BLaER1 (cell line): ENCODE results near the gene RBBP8NL.

Experiments used
- H3K27ac ChIP-seq: shearing (Covaris generic); formaldehyde crosslinking; 2 replicates; pipeline ENCODE4 v1.8.1; 2022
- H3K27me3 ChIP-seq: shearing (Covaris generic); formaldehyde crosslinking; 2 replicates; pipeline ENCODE4 v1.8.1; 2022
- H3K36me3 ChIP-seq: shearing (Covaris generic); formaldehyde crosslinking; 2 replicates; pipeline ENCODE4 v1.8.1; 2022
- H3K4me1 ChIP-seq: shearing (Covaris generic); formaldehyde crosslinking; 2 replicates; pipeline ENCODE4 v1.8.1; 2022
- H3K4me2 ChIP-seq: shearing (Covaris generic); formaldehyde crosslinking; 2 replicates; pipeline ENCODE4 v1.8.1; 2022
- H3K4me3 ChIP-seq: shearing (Covaris generic); formaldehyde crosslinking; 2 replicates; pipeline ENCODE4 v1.8.1; 2022
- H3K9ac ChIP-seq: shearing (Covaris generic); formaldehyde crosslinking; 2 replicates; pipeline ENCODE4 v1.8.1; 2022
- H3K9me3 ChIP-seq: shearing (Covaris generic); formaldehyde crosslinking; 2 replicates; pipeline ENCODE4 v1.8.1; 2022
- H4K20me1 ChIP-seq: shearing (Covaris generic); formaldehyde crosslinking; 2 replicates; pipeline ENCODE4 v1.8.1; 2022
- Cebpa-rat ChIP-seq: shearing (Covaris generic); IDR thresholded peaks from 2 replicates; pipeline ENCODE4 v1.8.1; 2022

RBBP8NL gene

DNA sequence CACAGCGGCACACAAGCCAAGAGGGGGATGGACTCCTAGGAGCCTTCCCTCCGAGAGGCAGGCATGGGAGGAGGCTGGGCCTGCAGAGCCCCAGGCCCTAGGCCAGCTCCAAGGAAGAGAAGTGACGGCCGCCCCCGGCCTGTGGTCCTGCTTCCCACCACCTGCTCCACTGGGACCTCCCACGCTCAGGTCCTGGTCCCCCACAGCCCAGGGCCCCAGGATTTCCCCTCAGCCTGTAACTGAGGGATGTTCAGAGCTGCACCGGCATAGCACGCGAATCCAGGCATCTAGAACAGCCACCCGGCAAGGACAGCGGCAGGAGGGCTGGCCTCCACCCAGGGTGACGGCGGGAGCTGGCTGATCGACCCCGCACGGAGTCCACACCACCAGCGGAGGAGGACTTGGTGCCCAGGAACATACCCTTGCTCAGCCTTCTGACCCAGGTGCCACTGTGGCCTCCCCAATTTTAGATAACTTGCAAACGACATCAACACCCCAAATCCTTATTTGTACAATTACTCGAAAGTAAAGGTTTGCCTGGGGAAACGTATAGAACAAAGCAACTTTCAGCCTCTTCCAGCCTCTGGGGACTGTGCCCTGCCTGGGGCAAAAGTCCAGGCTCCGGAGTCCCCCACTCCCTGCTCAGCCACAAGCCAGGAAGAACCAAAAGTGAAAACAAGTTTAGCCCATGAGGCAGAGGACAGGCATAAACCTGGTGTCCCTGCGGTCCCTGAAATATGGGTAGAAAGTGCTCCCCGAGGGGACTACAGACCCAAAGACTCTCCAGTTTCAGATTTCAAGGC lies 45.0 kb upstream of the RBBP8NL start:
- Histone ChIP-seq H3K27me3 (peaks cover 92% of the 10 kb centered on the region), H3K9ac (no peak overlapping the region)

DNA sequence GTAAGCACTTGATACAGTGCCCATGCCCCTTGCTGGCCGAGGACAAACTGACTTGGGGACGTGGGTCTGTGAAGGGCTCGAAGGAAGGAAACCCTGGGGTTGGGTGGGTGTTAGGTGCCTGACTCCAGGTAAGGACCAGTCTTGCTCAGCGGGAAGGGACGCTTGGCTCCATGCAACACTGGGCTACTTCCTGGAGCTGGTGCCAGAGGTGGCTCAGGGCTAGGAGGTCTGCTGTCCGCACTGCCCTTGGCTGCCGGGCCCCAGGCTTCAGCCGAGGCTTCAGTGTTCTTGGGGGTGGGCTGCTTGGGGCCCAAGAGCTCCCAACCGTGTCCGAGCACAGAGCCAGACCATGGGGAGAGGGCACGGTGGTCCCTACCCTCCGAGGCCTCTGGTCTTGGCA lies 43.1 kb upstream of the RBBP8NL start:
- Histone ChIP-seq H4K20me1 (peaks cover 72% of the 10 kb centered on the region), H3K4me2 (no peak overlapping the region), H3K4me1 (peaks cover 19% of the 10 kb centered on the region), H3K36me3 (no peaks in the 10 kb centered on the region), H3K4me3 (no peak overlapping the region), H3K27ac (no peak overlapping the region), H3K9me3 (no peaks in the 10 kb centered on the region), H3K9ac (no peak overlapping the region), H3K27me3 (peaks cover 88% of the 10 kb centered on the region)
- no peak for TF ChIP-seq Cebpa-rat

More for the DNA sequence above, 45.0 kb upstream of the RBBP8NL start:
- Histone ChIP-seq H3K4me3 (no peak overlapping the region), H3K27ac (no peak overlapping the region), H4K20me1 (peaks cover 72% of the 10 kb centered on the region), H3K36me3 (no peaks in the 10 kb centered on the region), H3K4me1 (peaks cover 30% of the 10 kb centered on the region), H3K9me3 (no peaks in the 10 kb centered on the region), H3K4me2 (no peak overlapping the region)
- TF ChIP-seq Cebpa-rat = no peak

DNA sequence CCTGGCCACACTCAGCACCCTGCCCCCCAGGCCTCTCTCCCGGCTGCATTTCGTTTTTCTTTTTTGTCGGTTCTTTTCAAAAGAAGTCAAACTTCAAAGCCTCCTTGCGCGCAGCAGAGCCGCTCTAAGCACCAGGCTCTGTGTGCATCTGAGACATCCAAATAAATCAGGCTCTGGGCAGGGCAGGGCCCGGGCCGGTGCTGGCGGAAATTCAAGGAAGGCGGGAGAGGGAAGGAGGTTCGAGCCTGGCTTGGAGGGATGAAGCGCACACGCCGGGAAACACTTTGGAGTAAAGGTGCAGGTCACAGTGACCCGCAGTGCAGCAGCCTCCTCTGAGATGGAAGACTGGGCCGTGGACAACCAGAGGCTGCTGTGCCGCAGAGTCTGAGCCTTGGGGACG lies 42.7 kb upstream of the RBBP8NL start:
- H3K9ac ChIP-seq = no peak overlapping the region
- peaks cover 83% of the 10 kb centered on the region for H3K27me3 ChIP-seq
- H3K4me3 ChIP-seq = no peak overlapping the region

DNA sequence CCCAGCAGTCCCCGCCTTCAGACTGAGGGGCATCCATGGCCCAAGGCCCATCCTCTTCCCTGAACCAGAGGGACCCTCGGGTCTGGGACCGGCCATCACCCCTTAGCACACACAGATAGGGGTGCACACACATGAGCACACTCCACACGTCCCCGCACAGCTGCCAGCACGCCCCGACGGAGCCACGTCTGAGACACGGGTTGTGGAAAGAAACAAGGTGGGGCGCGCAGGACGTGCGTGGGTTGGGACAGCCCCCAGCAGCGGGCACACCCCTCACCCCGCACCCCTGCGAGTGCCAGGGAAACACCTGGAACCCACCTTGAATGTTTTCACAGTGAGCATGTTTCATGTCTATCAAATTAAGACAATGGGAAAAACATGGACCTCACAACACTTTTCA lies 42.0 kb upstream of the RBBP8NL start:
- H3K4me3 ChIP-seq = no peak overlapping the region
- no peak overlapping the region for H3K27ac ChIP-seq
- TF ChIP-seq Cebpa-rat = no peak
- H3K9ac ChIP-seq = no peak overlapping the region
- peaks cover 61% of the 10 kb centered on the region for H4K20me1 ChIP-seq
- no peaks in the 10 kb centered on the region for H3K9me3 ChIP-seq
- H3K4me1 ChIP-seq = peaks cover 8% of the 10 kb centered on the region
- H3K36me3 ChIP-seq = no peaks in the 10 kb centered on the region
- H3K4me2 ChIP-seq = no peak overlapping the region
- H3K27me3 ChIP-seq = peaks cover 77% of the 10 kb centered on the region

More for the DNA sequence above, 42.7 kb upstream of the RBBP8NL start:
- no peak overlapping the region for H3K4me2 ChIP-seq
- no peaks in the 10 kb centered on the region for H3K36me3 ChIP-seq
- TF ChIP-seq Cebpa-rat = no peak
- H3K4me1 ChIP-seq = peaks cover 15% of the 10 kb centered on the region
- H4K20me1 ChIP-seq = peaks cover 68% of the 10 kb centered on the region
- H3K27ac ChIP-seq = no peak overlapping the region
- no peaks in the 10 kb centered on the region for H3K9me3 ChIP-seq

DNA sequence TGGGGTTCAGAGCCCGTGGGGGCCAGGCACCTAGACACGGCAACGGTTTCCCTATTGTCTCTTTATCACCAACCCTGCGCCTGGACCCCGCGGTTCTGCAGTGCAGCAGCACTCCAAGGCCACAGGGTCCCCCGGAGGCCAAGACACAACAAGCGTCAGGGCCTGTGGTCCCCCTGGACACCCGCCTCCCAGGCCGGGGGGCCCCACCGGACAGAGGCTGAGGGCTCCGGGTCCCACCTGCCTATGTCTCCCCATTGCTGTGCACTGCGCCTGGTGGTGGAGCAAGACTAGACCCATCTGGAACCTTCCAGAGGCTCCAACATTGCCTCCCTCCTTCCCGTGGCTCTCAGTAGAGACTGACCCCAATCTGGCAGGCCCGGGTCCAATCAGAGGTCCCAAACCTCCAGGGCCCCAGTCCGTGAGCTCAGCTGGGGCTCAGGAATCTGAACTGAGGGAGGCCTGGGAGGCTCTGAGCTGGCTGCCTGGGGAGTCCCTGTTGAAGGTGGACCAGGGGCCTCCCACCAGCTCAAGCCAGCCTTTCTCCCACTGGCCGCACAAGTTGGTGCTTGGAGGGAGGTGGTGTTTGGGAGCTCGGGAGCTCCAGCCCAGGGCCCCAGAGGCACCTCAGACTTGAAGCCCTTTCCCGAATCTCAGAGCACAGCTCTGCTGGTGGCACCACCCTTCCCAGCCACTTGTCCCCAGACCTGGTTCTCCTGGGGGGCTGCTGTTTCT lies 39.6 kb upstream of the RBBP8NL start:
- Histone ChIP-seq H3K9ac (no peak overlapping the region), H3K27ac (no peak overlapping the region), H3K4me1 (no peaks in the 10 kb centered on the region), H3K4me3 (no peak overlapping the region), H3K27me3 (peaks cover 53% of the 10 kb centered on the region), H3K9me3 (no peaks in the 10 kb centered on the region), H3K4me2 (no peak overlapping the region), H4K20me1 (peaks cover 37% of the 10 kb centered on the region; the same call in 1 of the 2 replicates), H3K36me3 (no peaks in the 10 kb centered on the region)
- TF ChIP-seq Cebpa-rat = no peak

DNA sequence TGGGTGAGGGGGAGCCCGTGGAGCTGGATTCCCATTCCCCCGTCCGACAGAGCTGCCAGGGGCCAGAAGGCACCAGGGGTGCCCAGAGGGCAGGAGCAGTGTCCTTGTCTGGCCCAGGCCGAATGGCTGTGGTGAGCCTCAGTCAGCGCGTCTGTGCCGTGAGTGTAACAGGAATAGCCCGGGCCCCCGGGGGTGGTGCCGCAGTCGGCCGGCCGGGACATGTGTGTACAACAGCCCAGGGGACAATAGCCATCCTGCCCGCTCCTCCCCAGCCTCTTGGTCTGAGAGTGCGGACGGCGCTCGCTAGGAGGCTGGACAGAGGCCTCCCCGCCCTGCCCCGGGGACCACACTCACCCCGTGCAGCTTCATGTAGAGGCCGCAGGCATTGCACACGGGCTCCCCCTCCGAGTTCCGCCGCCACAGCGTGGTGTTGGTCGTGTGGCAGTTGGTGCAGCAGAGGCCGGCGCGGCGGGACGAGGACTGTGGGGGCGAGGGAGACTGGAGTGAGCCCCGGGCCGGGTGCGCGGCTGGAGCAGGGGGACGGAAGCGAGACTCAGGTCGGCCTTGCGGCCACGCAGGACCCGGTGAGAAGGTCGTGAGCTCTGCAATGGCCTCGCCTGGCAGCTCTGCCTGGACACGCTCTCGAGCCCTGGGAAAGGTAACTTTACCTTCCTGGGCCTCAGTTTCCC lies 38.9 kb upstream of the RBBP8NL start:
- no peak overlapping the region for H3K4me2 ChIP-seq
- H3K27ac ChIP-seq = no peak overlapping the region
- no peaks in the 10 kb centered on the region for H3K36me3 ChIP-seq
- H3K9ac ChIP-seq = no peak overlapping the region
- no peak for TF ChIP-seq Cebpa-rat
- no peak overlapping the region for H3K4me3 ChIP-seq
- H4K20me1 ChIP-seq = peaks cover 32% of the 10 kb centered on the region; the same call in 1 of the 2 replicates
- no peaks in the 10 kb centered on the region for H3K4me1 ChIP-seq
- no peaks in the 10 kb centered on the region for H3K9me3 ChIP-seq
- H3K27me3 ChIP-seq = peaks cover 45% of the 10 kb centered on the region

DNA sequence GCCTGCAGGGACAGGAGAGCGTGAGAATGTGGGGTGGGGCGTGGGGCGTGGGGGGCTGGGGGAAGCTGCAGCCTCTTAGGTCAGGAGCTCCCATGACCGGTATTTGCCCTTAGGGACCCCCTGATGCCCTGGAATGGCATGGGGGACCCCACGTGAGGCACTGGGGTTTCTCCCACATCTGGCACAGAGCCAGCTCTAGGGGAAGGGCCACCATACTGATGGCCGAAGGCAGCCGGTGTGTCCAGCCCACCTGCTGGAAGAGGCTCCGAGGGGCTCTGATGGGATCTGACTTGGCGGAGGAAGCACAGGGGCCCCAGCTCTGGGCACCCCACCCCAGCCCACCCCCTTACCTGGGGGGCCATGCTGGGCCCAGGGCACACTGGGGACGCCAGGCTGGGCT lies 37.7 kb upstream of the RBBP8NL start:
- Histone ChIP-seq H3K4me2 (no peak overlapping the region), H3K36me3 (no peaks in the 10 kb centered on the region), H3K4me1 (no peaks in the 10 kb centered on the region), H4K20me1 (peaks cover 23% of the 10 kb centered on the region; the same call in 1 of the 2 replicates), H3K9ac (no peak overlapping the region), H3K9me3 (no peaks in the 10 kb centered on the region), H3K4me3 (no peak overlapping the region), H3K27me3 (peaks cover 33% of the 10 kb centered on the region), H3K27ac (no peak overlapping the region)
- no peak for TF ChIP-seq Cebpa-rat

DNA sequence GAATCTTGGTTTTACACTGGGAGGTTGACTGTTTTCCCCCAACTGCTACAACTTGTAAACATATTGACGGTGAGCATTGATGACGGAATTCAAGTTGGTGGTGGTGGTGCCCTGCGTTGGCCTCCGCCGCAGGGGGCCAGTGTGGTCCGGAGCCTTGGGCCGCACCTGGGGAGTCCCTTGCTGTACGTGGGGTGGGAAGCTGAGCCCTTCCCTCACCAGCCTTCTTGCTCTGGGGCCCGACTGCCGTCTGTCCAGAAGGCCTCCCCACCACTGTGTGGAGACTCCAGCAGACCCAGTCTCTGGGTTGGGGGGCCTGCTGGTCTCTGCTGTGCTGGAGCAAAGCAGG lies 37.1 kb upstream of the RBBP8NL start:
- H3K27me3 ChIP-seq = peaks cover 27% of the 10 kb centered on the region
- no peaks in the 10 kb centered on the region for H3K9me3 ChIP-seq
- H3K36me3 ChIP-seq = no peaks in the 10 kb centered on the region
- no peaks in the 10 kb centered on the region for H3K4me1 ChIP-seq
- TF ChIP-seq Cebpa-rat = no peak
- no peak overlapping the region for H3K9ac ChIP-seq
- no peak overlapping the region for H3K27ac ChIP-seq
- H3K4me2 ChIP-seq = no peak overlapping the region
- H3K4me3 ChIP-seq = no peak overlapping the region
- peaks cover 17% of the 10 kb centered on the region; the same call in 1 of the 2 replicates for H4K20me1 ChIP-seq

DNA sequence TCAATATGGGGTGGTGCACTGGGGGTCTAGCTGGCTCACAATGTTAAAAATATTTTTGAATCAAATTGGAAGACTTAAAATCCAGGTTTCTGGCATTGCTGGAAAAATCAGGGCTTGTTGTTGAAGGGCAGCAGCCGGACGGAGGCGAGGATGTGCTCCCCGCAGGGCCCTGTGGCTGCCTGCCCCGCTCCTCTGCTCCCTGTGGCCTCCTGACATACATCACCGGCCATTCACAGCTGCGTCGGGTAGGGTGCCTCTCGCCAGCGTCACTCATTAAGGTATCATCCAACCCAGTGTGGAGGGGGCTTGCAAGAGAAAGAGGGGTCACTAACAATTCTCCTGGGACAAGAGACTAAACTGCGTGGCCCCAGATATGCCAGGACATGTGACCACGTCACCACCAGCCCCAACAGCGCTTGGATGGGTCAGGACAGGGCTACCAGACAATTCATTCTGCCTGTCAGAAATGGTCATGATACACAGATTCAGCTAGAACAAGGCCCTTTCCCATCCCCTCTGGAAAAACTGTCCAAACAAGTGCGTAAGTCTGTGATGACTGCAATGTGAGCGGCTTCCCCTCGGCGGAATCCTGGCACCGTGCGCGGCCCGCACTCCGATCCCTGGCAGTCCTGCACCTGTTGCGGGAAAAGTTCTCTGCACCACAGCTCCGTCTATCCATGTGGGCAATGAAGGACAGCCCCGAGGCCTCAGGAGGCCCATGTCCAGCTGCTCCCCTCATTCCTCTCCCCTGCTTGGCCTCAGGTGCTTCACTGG lies 36.5 kb upstream of the RBBP8NL start:
- peaks cover 16% of the 10 kb centered on the region; the same call in 1 of the 2 replicates for H4K20me1 ChIP-seq
- no peaks in the 10 kb centered on the region for H3K9me3 ChIP-seq
- H3K4me1 ChIP-seq = no peaks in the 10 kb centered on the region
- no peak overlapping the region for H3K4me2 ChIP-seq
- TF ChIP-seq Cebpa-rat = no peak
- no peak overlapping the region for H3K27ac ChIP-seq
- peaks cover 21% of the 10 kb centered on the region for H3K27me3 ChIP-seq
- H3K4me3 ChIP-seq = no peak overlapping the region
- H3K36me3 ChIP-seq = no peaks in the 10 kb centered on the region
- no peak overlapping the region for H3K9ac ChIP-seq
